Measurements from ENCODE around the gene LNPEP. TPM values are rescaled to one million over a fixed set of nuclear protein-coding genes. Genes with fewer than 3 reads are reported as not detected.

The LNPEP gene
- total RNA-seq, 1 donor from 2014 or later: 33.9 TPM

GRCh38 chr5:96945144-96945897, 9.4 kb downstream of the LNPEP start:
- DNase-seq (ENCODE audit: extremely low spot score in 2 of 2): no peak
- Histone ChIP-seq H3K9me3 (no peaks in the 10 kb centered on the region), H3K4me1 (peaks cover 9% of the 10 kb centered on the region), H3K27ac (no peak overlapping the region), H3K27me3 (no peaks in the 10 kb centered on the region), H3K4me3 (no peak overlapping the region), H3K36me3 (no peaks in the 10 kb centered on the region)
- intact Hi-C loops (cut with DNase I): no loop called here
- TF ChIP-seq CTCF (IDR thresholded peaks at IDR 0.05) (no peak), POLR2AphosphoS5 (IDR thresholded peaks at IDR 0.05; ENCODE audit: insufficient read depth in 1 of 2, low read depth in 1 of 2) (no peak), POLR2A (IDR thresholded peaks at IDR 0.05) (no peak)

- TF ChIP-seq CTCF (IDR thresholded peaks at IDR 0.05) (no peak), POLR2AphosphoS5 (IDR thresholded peaks at IDR 0.05; ENCODE audit: insufficient read depth in 1 of 2, low read depth in 1 of 2) (no peak), POLR2A (IDR thresholded peaks at IDR 0.05) (no peak)
- no peak overlapping the region for H3K27ac ChIP-seq
- DNase-seq (ENCODE audit: extremely low spot score in 2 of 2): no peak
Measured at GRCh38 chr5:96946381-96946780, 10.5 kb downstream of the LNPEP start.

GRCh38 chr5:96952118-96952750, 16.4 kb downstream of the LNPEP start:
- Histone ChIP-seq H3K27ac (no peak overlapping the region), H3K4me1 (peaks cover 7% of the 10 kb centered on the region), H3K4me3 (no peak overlapping the region), H3K36me3 (no peaks in the 10 kb centered on the region), H3K27me3 (no peaks in the 10 kb centered on the region), H3K9me3 (no peaks in the 10 kb centered on the region)
- no peak for DNase-seq (ENCODE audit: extremely low spot score in 2 of 2)
- TF ChIP-seq CTCF (IDR thresholded peaks at IDR 0.05) (no peak), POLR2AphosphoS5 (IDR thresholded peaks at IDR 0.05; ENCODE audit: insufficient read depth in 1 of 2, low read depth in 1 of 2) (no peak), POLR2A (IDR thresholded peaks at IDR 0.05) (no peak)
- intact Hi-C loops (cut with DNase I): no loop called here

More at GRCh38 chr5:96946381-96946780, 10.5 kb downstream of the LNPEP start:
- Histone ChIP-seq H3K4me1 (peaks cover 9% of the 10 kb centered on the region), H3K27me3 (no peaks in the 10 kb centered on the region), H3K9me3 (no peaks in the 10 kb centered on the region), H3K36me3 (no peaks in the 10 kb centered on the region), H3K4me3 (no peak overlapping the region)
- intact Hi-C loops (cut with DNase I): no loop called here

GRCh38 chr5:96952974-96953730, 17.3 kb downstream of the LNPEP start:
- no peak overlapping the region for H3K27ac ChIP-seq
- H3K4me3 ChIP-seq: no peak overlapping the region
- H3K4me1 ChIP-seq: peaks cover 13% of the 10 kb centered on the region
- no peaks in the 10 kb centered on the region for H3K36me3 ChIP-seq
- no peak for DNase-seq (ENCODE audit: extremely low spot score in 2 of 2)
- TF ChIP-seq POLR2AphosphoS5 (IDR thresholded peaks at IDR 0.05; ENCODE audit: insufficient read depth in 1 of 2, low read depth in 1 of 2) (no peak), POLR2A (IDR thresholded peaks at IDR 0.05) (no peak), CTCF (IDR thresholded peaks at IDR 0.05) (no peak)
- no peaks in the 10 kb centered on the region for H3K27me3 ChIP-seq
- H3K9me3 ChIP-seq: no peaks in the 10 kb centered on the region
- intact Hi-C loops (cut with DNase I): no loop called here

Data from vagina (tissue), 2 donors.